HEK293 (cell line): ENCODE data around the gene TTLL9.

Experiments
- CTCF ChIA-PET: fragments of 350-600 bp; formaldehyde crosslinking; extraction: SDS; loops from one replicate; lab custom pipeline; 2021; ENCODE audit warnings: antibody characterized with exemption; lab: Yijun Ruan, JAX
- POLR2A ChIA-PET: fragments of 300-600 bp; formaldehyde crosslinking; extraction: SDS; loops from one replicate; lab custom pipeline; 2020; ENCODE audit warnings: antibody characterized with exemption, inconsistent platforms; lab: Yijun Ruan, JAX
- H3K27ac ChIP-seq: fragments of 200-500 bp; sonication (Bioruptor generic); 2 replicates; pipeline ENCODE4 v1.5.1; 2014; ENCODE audit warnings: low read depth, low read length, control low read depth, inconsistent platforms; ENCODE audit errors: extremely low read depth
- H3K36me3 ChIP-seq, 2 experiments: fragments of 200-500 bp in 1 of 2; sonication (Bioruptor generic) in 1 of 2; 1 replicate in 1 of 2; 2 replicates in 1 of 2; pipeline ENCODE4 v1.5.1; 2014 to 2017; ENCODE audit warnings: inconsistent platforms in 2 of 2, low read length in 2 of 2; ENCODE audit not compliant: control insufficient read depth in 2 of 2, insufficient read depth in 1 of 2
- H3K4me1 ChIP-seq: fragments of 200-500 bp; sonication (Bioruptor generic); 2 replicates; pipeline ENCODE4 v1.5.1; 2014; ENCODE audit warnings: mild to moderate bottlenecking, low read length, inconsistent platforms; ENCODE audit not compliant: control insufficient read depth, insufficient read depth
- H3K4me3 ChIP-seq: 2 replicates; pipeline ENCODE4 v1.5.1; 2011; ENCODE audit warnings: low read depth, mild to moderate bottlenecking, control low read depth, low read length, moderate library complexity
- H3K9me3 ChIP-seq: fragments of 200-500 bp; sonication (Bioruptor generic); 2 replicates; pipeline ENCODE4 v1.5.1; 2014; ENCODE audit warnings: low read depth, low read length, inconsistent platforms; ENCODE audit not compliant: control insufficient read depth, insufficient read depth
- GLIS1 ChIP-seq: fragments of 450-650 bp; formaldehyde crosslinking; IDR thresholded peaks from 2 replicates; pipeline ENCODE4 v1.5.1; 2016; ENCODE audit warnings: missing biosample characterization, missing genetic modification characterization
- GLIS2 ChIP-seq: fragments of 450-650 bp; formaldehyde crosslinking; IDR thresholded peaks from 2 replicates; pipeline ENCODE4 v1.5.1; 2016; ENCODE audit warnings: missing biosample characterization, missing genetic modification characterization
- IKZF3 ChIP-seq: fragments of 450-650 bp; IDR thresholded peaks from 2 replicates; pipeline ENCODE4 v1.5.0; 2018; ENCODE audit warnings: missing biosample characterization, mild to moderate bottlenecking, missing genetic modification characterization, moderate library complexity
- SALL2 ChIP-seq: fragments of 450-650 bp; formaldehyde crosslinking; IDR thresholded peaks from 2 replicates; pipeline ENCODE4 v1.5.0; 2017; ENCODE audit warnings: missing biosample characterization, mild to moderate bottlenecking, missing genetic modification characterization, borderline replicate concordance
- SCRT1 ChIP-seq: fragments of 450-650 bp; formaldehyde crosslinking; IDR thresholded peaks from 2 replicates; pipeline ENCODE4 v1.5.1; 2016; ENCODE audit warnings: missing biosample characterization, missing genetic modification characterization, borderline replicate concordance
- SETDB1 ChIP-seq: IDR thresholded peaks from one replicate; pipeline ENCODE4 v1.6.1; 2017; ENCODE audit warnings: mild to moderate bottlenecking, low read length, moderate library complexity, mixed read lengths; ENCODE audit not compliant: insufficient read length
- ZBTB7A ChIP-seq: fragments of 450-650 bp; formaldehyde crosslinking; IDR thresholded peaks from 2 replicates; pipeline ENCODE4 v1.5.1; 2016; ENCODE audit warnings: low read depth, missing biosample characterization, missing genetic modification characterization
- ZEB2 ChIP-seq: fragments of 450-650 bp; formaldehyde crosslinking; IDR thresholded peaks from 2 replicates; pipeline ENCODE4 v1.5.1; 2016; ENCODE audit warnings: missing biosample characterization, missing genetic modification characterization
- ZFP41 ChIP-seq: fragments of 450-650 bp; formaldehyde crosslinking; IDR thresholded peaks from 2 replicates; pipeline ENCODE4 v1.5.1; 2016; ENCODE audit warnings: missing biosample characterization, missing genetic modification characterization, borderline replicate concordance
- ZIC2 ChIP-seq: fragments of 450-650 bp; formaldehyde crosslinking; IDR thresholded peaks from 2 replicates; pipeline ENCODE4 v1.5.1; 2016; ENCODE audit warnings: missing biosample characterization, missing genetic modification characterization
- ZNF146 ChIP-seq: fragments of 450-650 bp; formaldehyde crosslinking; IDR thresholded peaks from 2 replicates; pipeline ENCODE4 v1.5.1; 2016; ENCODE audit warnings: missing biosample characterization, missing genetic modification characterization
- ZNF221 ChIP-seq: fragments of 450-650 bp; formaldehyde crosslinking; IDR thresholded peaks from 2 replicates; pipeline ENCODE4 v1.5.1; 2017; ENCODE audit warnings: missing biosample characterization, missing genetic modification characterization, borderline replicate concordance
- ZNF248 ChIP-seq: fragments of 450-650 bp; formaldehyde crosslinking; IDR thresholded peaks from 2 replicates; pipeline ENCODE4 v1.5.1; 2017; ENCODE audit warnings: missing biosample characterization, missing genetic modification characterization
- ZNF362 ChIP-seq: fragments of 450-650 bp; formaldehyde crosslinking; IDR thresholded peaks from 2 replicates; pipeline ENCODE4 v1.5.1; 2016; ENCODE audit warnings: missing biosample characterization, missing genetic modification characterization
- ZNF404 ChIP-seq: fragments of 450-650 bp; formaldehyde crosslinking; IDR thresholded peaks from 2 replicates; pipeline ENCODE4 v1.5.1; 2017; ENCODE audit warnings: missing biosample characterization, missing genetic modification characterization
- ZNF501 ChIP-seq: fragments of 450-650 bp; formaldehyde crosslinking; IDR thresholded peaks from 2 replicates; pipeline ENCODE4 v1.5.1; 2016; ENCODE audit warnings: missing biosample characterization, missing genetic modification characterization
- ZNF544 ChIP-seq: fragments of 450-650 bp; formaldehyde crosslinking; IDR thresholded peaks from 2 replicates; pipeline ENCODE4 v1.5.0; 2017; ENCODE audit warnings: missing biosample characterization, missing genetic modification characterization
- ZNF555 ChIP-seq: fragments of 450-650 bp; formaldehyde crosslinking; conservative IDR thresholded peaks from 2 replicates; pipeline ENCODE4 v1.5.1; 2017; ENCODE audit warnings: missing biosample characterization, mild to moderate bottlenecking, missing genetic modification characterization, inconsistent platforms
- TF ChIP-seq, protein P1 (sequence below): fragments of 450-650 bp; formaldehyde crosslinking; IDR thresholded peaks from 2 replicates; pipeline ENCODE4 v1.5.1; 2016; ENCODE audit warnings: missing biosample characterization, missing genetic modification characterization
- TF ChIP-seq, protein P2 (sequence below): fragments of 450-650 bp; formaldehyde crosslinking; IDR thresholded peaks from 2 replicates; pipeline ENCODE4 v1.5.1; 2016; ENCODE audit warnings: missing biosample characterization, missing genetic modification characterization, borderline replicate concordance

TTLL9 gene

DNA sequence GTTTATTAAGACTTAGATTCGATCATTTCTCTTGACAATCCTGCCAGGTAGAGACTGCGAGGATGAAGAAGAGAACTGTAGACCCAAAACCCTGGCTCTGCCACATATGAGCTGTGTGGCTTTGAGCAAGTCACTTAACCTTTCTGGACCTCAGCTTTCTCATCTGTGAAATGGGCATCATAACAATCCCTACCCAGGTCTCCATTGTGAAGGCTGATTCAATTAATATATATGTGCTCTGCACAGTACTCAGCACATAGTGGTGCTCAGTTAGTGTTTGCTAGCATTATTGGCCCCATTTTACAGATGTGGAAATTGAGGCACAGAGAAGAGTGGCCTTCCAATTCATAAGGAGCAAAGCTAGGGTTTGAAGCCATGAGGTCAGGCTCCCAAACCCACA lies 105.4 kb downstream of the TTLL9 start (continued):
- no peak for TF ChIP-seq ZNF248
- no peak for TF ChIP-seq ZEB2 (tag by site-specific recombination)
- no peak for TF ChIP-seq ZNF221 (tag by site-specific recombination)
- TF ChIP-seq ZBTB7A (tag by site-specific recombination): no peak

DNA sequence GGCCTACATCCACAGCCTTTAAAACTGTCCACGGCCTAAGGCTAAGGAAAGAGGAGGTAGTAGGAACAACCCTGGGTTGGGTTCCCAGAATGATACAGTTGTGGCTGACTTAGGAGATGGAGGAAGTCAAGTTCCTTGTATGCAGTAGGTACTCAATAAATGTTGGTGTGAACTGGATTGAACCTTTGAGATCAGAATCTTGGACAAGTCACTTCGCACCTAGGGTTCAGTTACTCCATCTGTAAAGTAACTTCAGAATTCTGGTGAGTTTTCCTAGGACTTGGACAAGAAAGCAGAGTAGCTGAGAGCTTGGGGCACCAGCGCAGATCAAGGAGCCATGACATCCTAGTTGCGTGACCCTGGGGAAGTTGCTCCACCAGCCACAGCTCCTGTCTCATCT lies 106.6 kb downstream of the TTLL9 start:
- no peaks in the 10 kb centered on the region for H3K9me3 ChIP-seq
- TF ChIP-seq, protein P1, sequence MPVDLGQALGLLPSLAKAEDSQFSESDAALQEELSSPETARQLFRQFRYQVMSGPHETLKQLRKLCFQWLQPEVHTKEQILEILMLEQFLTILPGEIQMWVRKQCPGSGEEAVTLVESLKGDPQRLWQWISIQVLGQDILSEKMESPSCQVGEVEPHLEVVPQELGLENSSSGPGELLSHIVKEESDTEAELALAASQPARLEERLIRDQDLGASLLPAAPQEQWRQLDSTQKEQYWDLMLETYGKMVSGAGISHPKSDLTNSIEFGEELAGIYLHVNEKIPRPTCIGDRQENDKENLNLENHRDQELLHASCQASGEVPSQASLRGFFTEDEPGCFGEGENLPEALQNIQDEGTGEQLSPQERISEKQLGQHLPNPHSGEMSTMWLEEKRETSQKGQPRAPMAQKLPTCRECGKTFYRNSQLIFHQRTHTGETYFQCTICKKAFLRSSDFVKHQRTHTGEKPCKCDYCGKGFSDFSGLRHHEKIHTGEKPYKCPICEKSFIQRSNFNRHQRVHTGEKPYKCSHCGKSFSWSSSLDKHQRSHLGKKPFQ (tag by site-specific recombination): peak; percentile 63
- TF ChIP-seq ZNF362 (tag by site-specific recombination) (no peak), SETDB1 (no peak), ZFP41 (tag by site-specific recombination) (no peak), ZNF501 (no peak)
- ChIA-PET CTCF (no interaction called here), POLR2A (no interaction called here)
- H3K36me3 ChIP-seq: no peaks in the 10 kb centered on the region
- no peaks in the 10 kb centered on the region for H3K4me1 ChIP-seq
- H3K27ac ChIP-seq: no peak overlapping the region
- H3K4me3 ChIP-seq: no peak overlapping the region

DNA sequence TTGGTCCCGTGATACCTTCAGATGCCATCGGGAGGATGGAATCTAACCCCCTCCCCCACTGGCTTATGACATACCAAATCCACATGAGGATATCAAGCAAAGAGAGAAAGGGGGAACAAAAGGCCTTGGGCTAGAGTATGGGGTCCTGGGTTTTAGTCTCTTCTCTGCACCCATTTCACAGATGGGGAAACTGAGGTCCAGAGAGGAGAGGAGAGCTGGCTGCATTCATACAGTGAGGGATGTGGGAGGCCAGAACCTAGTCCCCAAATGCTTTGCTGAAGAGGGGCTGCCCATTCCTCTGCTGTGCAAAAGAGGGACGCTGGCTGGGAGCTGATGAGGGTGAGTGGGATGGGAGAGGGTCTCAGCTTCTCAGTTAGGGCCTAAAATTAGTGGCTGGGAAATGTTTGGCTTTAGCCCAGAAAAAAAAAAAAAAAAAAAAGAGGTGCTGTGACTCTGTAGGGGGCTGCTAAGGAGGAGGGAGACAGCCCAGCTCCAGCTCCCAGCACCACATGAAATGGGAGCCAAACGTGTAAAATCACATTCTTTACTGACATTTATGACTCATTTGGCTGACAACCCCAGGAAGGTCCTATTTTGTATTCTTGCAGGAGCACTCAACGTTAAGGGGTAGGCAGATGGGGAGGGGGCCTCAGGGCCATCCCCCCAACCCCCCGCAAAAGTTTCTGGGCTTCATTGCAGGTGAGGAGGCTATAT lies 109.4 kb downstream of the TTLL9 start:
- CTCF ChIA-PET: interaction anchor here (0.6 to 1.2 kb wide), 2 partner anchors 28 to 51 kb away, joined by 3 read pairs; partner anchors contain the start of gene PDRG1
- Histone ChIP-seq H3K4me3 (no peak overlapping the region), H3K36me3 (no peaks in the 10 kb centered on the region), H3K9me3 (no peaks in the 10 kb centered on the region), H3K4me1 (no peaks in the 10 kb centered on the region), H3K27ac (no peak overlapping the region)
- POLR2A ChIA-PET: no interaction called here
- TF ChIP-seq GLIS1 (peak; percentile 44; the same call in 1 of the 2 replicates), ZNF544 (tag by site-specific recombination) (no peak), GLIS2 (tag by site-specific recombination) (no peak), IKZF3 (no peak), SCRT1 (tag by site-specific recombination) (no peak), ZNF555 (tag by site-specific recombination) (no peak), ZIC2 (tag by site-specific recombination) (peak; percentile 52; the same call in 1 of the 2 replicates), ZNF146 (no peak), ZNF404 (tag by site-specific recombination) (no peak), SALL2 (tag by site-specific recombination) (no peak)
- TF ChIP-seq, protein P2, sequence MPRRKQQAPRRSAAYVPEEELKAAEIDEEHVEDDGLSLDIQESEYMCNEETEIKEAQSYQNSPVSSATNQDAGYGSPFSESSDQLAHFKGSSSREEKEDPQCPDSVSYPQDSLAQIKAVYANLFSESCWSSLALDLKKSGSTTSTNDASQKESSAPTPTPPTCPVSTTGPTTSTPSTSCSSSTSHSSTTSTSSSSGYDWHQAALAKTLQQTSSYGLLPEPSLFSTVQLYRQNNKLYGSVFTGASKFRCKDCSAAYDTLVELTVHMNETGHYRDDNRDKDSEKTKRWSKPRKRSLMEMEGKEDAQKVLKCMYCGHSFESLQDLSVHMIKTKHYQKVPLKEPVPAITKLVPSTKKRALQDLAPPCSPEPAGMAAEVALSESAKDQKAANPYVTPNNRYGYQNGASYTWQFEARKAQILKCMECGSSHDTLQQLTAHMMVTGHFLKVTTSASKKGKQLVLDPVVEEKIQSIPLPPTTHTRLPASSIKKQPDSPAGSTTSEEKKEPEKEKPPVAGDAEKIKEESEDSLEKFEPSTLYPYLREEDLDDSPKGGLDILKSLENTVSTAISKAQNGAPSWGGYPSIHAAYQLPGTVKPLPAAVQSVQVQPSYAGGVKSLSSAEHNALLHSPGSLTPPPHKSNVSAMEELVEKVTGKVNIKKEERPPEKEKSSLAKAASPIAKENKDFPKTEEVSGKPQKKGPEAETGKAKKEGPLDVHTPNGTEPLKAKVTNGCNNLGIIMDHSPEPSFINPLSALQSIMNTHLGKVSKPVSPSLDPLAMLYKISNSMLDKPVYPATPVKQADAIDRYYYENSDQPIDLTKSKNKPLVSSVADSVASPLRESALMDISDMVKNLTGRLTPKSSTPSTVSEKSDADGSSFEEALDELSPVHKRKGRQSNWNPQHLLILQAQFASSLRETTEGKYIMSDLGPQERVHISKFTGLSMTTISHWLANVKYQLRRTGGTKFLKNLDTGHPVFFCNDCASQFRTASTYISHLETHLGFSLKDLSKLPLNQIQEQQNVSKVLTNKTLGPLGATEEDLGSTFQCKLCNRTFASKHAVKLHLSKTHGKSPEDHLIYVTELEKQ (tag by site-specific recombination): no peak
